H54 (cell line): ENCODE measurements around the gene HEPHL1.

ENCODE experiments used
- DNase-seq: peaks from one replicate; pipeline ENCODE4 v3.0.0; 2011; ENCODE audit warnings: low spot score, mixed read lengths; ENCODE audit not compliant: insufficient read length
- FAIRE-seq: peaks from 3 replicates; lab custom pipeline; 2011; peaks lifted over from hg19 to GRCh38; lab: Jason Lieb, UNC
- POLR2A ChIP-seq: IDR thresholded peaks from 2 replicates; pipeline ENCODE4 v1.6.1; 2011; ENCODE audit warnings: low read depth, mild to moderate bottlenecking, low read length

HEPHL1 gene

GRCh38 chr11:94134651-94135512 lies 113.7 kb downstream of the HEPHL1 start:
- no peak for DNase-seq
- FAIRE-seq, result peak; percentile 82
- TF ChIP-seq POLR2A, result no peak

GRCh38 chr11:94139416-94139815 lies 118.3 kb downstream of the HEPHL1 start:
- FAIRE-seq, result no peak
- DNase-seq, result no peak
- TF ChIP-seq POLR2A, result no peak

GRCh38 chr11:94140154-94140655 lies 119.1 kb downstream of the HEPHL1 start:
- FAIRE-seq, result no peak
- TF ChIP-seq POLR2A, result no peak
- no peak for DNase-seq

- DNase-seq, result no peak
- no peak for TF ChIP-seq POLR2A
- FAIRE-seq, result no peak
Observed at GRCh38 chr11:94141511-94142307, 120.6 kb downstream of the HEPHL1 start.

- TF ChIP-seq POLR2A, result no peak
- no peak for FAIRE-seq
- no peak for DNase-seq
Observed at GRCh38 chr11:94142308-94143281, 121.4 kb downstream of the HEPHL1 start.

GRCh38 chr11:94144216-94144615 lies 123.1 kb downstream of the HEPHL1 start:
- no peak for TF ChIP-seq POLR2A
- DNase-seq (no peak), FAIRE-seq (no peak)

GRCh38 chr11:94144664-94145063 lies 123.5 kb downstream of the HEPHL1 start:
- no peak for TF ChIP-seq POLR2A
- no peak for FAIRE-seq
- DNase-seq, result no peak

GRCh38 chr11:94145431-94145830 lies 124.3 kb downstream of the HEPHL1 start:
- FAIRE-seq (no peak), DNase-seq (no peak)
- TF ChIP-seq POLR2A, result no peak

- FAIRE-seq (no peak), DNase-seq (no peak)
- TF ChIP-seq POLR2A, result no peak
Observed at GRCh38 chr11:94145916-94146315, 124.8 kb downstream of the HEPHL1 start.

- FAIRE-seq, result no peak
- TF ChIP-seq POLR2A, result no peak
Observed at GRCh38 chr11:94147433-94147845, 126.3 kb downstream of the HEPHL1 start.

GRCh38 chr11:94148189-94148588 lies 127.0 kb downstream of the HEPHL1 start:
- no peak for TF ChIP-seq POLR2A
- no peak for DNase-seq
- no peak for FAIRE-seq

More at GRCh38 chr11:94147433-94147845, 126.3 kb downstream of the HEPHL1 start:
- DNase-seq, result no peak

- no peak for TF ChIP-seq POLR2A
- FAIRE-seq (peak; percentile 80), DNase-seq (no peak)
Observed at GRCh38 chr11:94149431-94150017, 128.4 kb downstream of the HEPHL1 start.

- DNase-seq (no peak), FAIRE-seq (no peak)
- no peak for TF ChIP-seq POLR2A
Observed at GRCh38 chr11:94150056-94150455, 128.9 kb downstream of the HEPHL1 start.
